Glutamatergic neuron (in vitro differentiated cells): ENCODE measurements around the gene NLRP11. TPM values are rescaled to one million over a fixed set of nuclear protein-coding genes. Genes with fewer than 3 reads are reported as not detected.

Experiments used
- DNase-seq: peaks from one replicate; pipeline ENCODE4 v3.0.0; 2022
- H3K27ac Mint-ChIP-seq: one replicate; pipeline ENCODE4 v1.8.0; 2020; ENCODE audit warnings: mild to moderate bottlenecking, mixed read lengths, inconsistent platforms; ENCODE audit not compliant: unreplicated experiment
- H3K27me3 Mint-ChIP-seq: one replicate; pipeline ENCODE4 v1.8.0; 2020; ENCODE audit warnings: mild to moderate bottlenecking, moderate library complexity, mixed read lengths, inconsistent platforms; ENCODE audit not compliant: unreplicated experiment
- H3K36me3 Mint-ChIP-seq: one replicate; pipeline ENCODE4 v1.8.0; 2020; ENCODE audit warnings: mild to moderate bottlenecking, mixed read lengths, inconsistent platforms; ENCODE audit not compliant: unreplicated experiment
- H3K4me1 Mint-ChIP-seq: one replicate; pipeline ENCODE4 v1.8.0; 2020; ENCODE audit warnings: mild to moderate bottlenecking, low read depth, mixed read lengths, inconsistent platforms; ENCODE audit not compliant: unreplicated experiment
- H3K4me3 Mint-ChIP-seq: one replicate; pipeline ENCODE4 v1.8.0; 2020; ENCODE audit warnings: mild to moderate bottlenecking, mixed read lengths, inconsistent platforms; ENCODE audit not compliant: unreplicated experiment
- H3K9me3 Mint-ChIP-seq: one replicate; pipeline ENCODE4 v1.8.0; 2020; ENCODE audit warnings: mild to moderate bottlenecking, moderate library complexity, mixed read lengths, inconsistent platforms; ENCODE audit not compliant: unreplicated experiment
- total RNA-seq: library from RNA; stranded (reverse); fragmentation: NEBNext Ultra II Directional; extraction: Animal tissue kit (Norgen Biotek cat#: 25700); gene quantifications from one replicate; pipeline ENCODE4 v1.2.1, GENCODE V29; 2021; ENCODE audit not compliant: unreplicated experiment
- TF ChIP-seq, protein P1 (sequence below): fragments of 200-600 bp; sonication (generic); IDR thresholded peaks from one replicate; pipeline ENCODE4 v1.5.0; 2021; ENCODE audit not compliant: partially characterized antibody, unreplicated experiment

NLRP11 gene
- total RNA-seq, 1 donor from 2014 or later, result 0.34 TPM

DNA sequence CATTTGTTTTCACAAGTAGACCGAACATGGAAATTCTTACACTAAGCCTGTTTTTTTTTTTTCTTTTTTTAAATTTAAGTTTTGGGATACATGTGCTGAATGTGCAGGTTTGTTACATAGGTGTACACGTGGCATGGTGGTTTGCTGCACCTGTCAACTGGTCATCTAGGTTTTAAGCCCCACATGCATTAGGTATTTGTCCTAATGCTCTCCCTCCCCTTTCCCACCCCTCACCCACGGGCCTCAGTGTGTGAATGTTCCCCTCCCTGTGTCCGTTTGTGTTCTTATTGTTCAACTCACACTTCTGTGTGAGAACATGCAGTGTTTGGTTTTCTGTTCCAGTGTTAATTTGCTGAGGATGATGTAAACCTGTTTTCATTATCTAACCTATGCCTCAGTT is 7.1 kb upstream of the NLRP11 start:
- Mint-ChIP-seq H3K4me1 (no peaks in the 10 kb centered on the region), H3K27ac (no peak overlapping the region), H3K9me3 (peaks cover 11% of the 10 kb centered on the region), H3K4me3 (no peak overlapping the region), H3K36me3 (peaks cover 2% of the 10 kb centered on the region), H3K27me3 (no peaks in the 10 kb centered on the region)
- no peak for DNase-seq
- TF ChIP-seq, protein P1, sequence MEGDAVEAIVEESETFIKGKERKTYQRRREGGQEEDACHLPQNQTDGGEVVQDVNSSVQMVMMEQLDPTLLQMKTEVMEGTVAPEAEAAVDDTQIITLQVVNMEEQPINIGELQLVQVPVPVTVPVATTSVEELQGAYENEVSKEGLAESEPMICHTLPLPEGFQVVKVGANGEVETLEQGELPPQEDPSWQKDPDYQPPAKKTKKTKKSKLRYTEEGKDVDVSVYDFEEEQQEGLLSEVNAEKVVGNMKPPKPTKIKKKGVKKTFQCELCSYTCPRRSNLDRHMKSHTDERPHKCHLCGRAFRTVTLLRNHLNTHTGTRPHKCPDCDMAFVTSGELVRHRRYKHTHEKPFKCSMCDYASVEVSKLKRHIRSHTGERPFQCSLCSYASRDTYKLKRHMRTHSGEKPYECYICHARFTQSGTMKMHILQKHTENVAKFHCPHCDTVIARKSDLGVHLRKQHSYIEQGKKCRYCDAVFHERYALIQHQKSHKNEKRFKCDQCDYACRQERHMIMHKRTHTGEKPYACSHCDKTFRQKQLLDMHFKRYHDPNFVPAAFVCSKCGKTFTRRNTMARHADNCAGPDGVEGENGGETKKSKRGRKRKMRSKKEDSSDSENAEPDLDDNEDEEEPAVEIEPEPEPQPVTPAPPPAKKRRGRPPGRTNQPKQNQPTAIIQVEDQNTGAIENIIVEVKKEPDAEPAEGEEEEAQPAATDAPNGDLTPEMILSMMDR, result no peak

- TF ChIP-seq, protein P1, result no peak
- no peak for DNase-seq
- peaks cover 9% of the 10 kb centered on the region for H3K9me3 Mint-ChIP-seq
- no peaks in the 10 kb centered on the region for H3K36me3 Mint-ChIP-seq
- no peaks in the 10 kb centered on the region for H3K4me1 Mint-ChIP-seq
- H3K4me3 Mint-ChIP-seq, result no peak overlapping the region
- no peaks in the 10 kb centered on the region for H3K27me3 Mint-ChIP-seq
- no peak overlapping the region for H3K27ac Mint-ChIP-seq
These were observed 6.5 kb upstream of the NLRP11 start for GRCh38 chr19:55838251-55838650.

DNA sequence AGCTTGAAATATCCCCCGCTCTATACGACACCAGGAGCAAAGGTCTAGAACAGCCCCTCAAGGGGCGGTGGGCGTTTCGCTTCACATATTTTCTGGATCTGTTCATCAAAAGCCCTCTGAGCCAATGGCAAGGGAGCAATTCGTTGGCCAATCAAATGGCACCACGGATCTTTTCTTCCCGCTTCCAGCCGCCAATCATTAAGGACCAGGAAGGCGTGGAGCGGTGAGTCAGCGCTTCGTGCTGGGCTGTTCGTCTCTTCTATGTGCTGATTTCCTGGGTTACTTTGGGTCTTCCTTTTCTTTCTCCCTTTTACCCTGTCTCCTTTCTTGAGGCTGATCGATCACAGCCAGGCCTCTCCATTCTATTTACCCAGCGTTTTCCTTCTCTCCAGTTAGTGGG is 4.5 kb upstream of the NLRP11 start, which contains the start of gene NLRP4:
Gene NLRP4 (plus strand): TSS at position 201 of the 400 bp plus-strand sequence. CDS start 15,541 bp downstream, outside the sequence.
- no peak within 1 kb of the TSS for H3K4me3 Mint-ChIP-seq
- no peaks in the 10 kb centered on the region for H3K36me3 Mint-ChIP-seq
- TF ChIP-seq, protein P1, result no peak
- no peaks in the 10 kb centered on the region for H3K27me3 Mint-ChIP-seq
- no peak within 1 kb of the TSS for H3K27ac Mint-ChIP-seq
- H3K4me1 Mint-ChIP-seq, result no peaks in the 10 kb centered on the region
- H3K9me3 Mint-ChIP-seq, result peaks cover 6% of the 10 kb centered on the region
- DNase-seq, result no peak

DNA sequence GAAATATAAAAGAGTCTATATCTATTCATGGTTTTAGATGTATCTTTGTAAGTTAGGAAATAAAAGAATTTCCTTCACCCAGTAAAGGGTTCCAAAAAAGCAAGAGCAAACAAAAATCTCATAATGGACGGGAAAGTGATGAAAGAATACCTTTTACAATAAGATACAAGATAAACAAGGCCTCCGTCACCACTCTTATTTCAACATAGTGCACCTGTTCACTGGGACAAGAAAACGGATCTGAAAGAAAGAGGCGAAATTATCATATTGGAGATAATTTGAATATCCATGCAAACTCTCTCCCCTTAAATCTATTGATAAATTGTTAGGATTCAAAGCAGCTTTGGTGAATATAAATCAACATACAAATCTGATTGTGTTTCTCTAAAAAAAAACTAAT is 877 bp upstream of the NLRP11 start:
- TF ChIP-seq, protein P1, result no peak
- no peak for DNase-seq
- Mint-ChIP-seq H3K36me3 (no peaks in the 10 kb centered on the region), H3K27ac (no peak overlapping the region), H3K4me1 (no peaks in the 10 kb centered on the region), H3K4me3 (no peak overlapping the region), H3K9me3 (peaks cover 9% of the 10 kb centered on the region), H3K27me3 (no peaks in the 10 kb centered on the region)

- TF ChIP-seq, protein P1, result no peak
- H3K9me3 Mint-ChIP-seq, result peaks cover 6% of the 10 kb centered on the region
- H3K36me3 Mint-ChIP-seq, result no peaks in the 10 kb centered on the region
- DNase-seq, result no peak
- H3K4me3 Mint-ChIP-seq, result no peak overlapping the region
- H3K27me3 Mint-ChIP-seq, result no peaks in the 10 kb centered on the region
- no peaks in the 10 kb centered on the region for H3K4me1 Mint-ChIP-seq
- no peak overlapping the region for H3K27ac Mint-ChIP-seq
These were observed 1.1 kb downstream of the NLRP11 start for GRCh38 chr19:55830656-55831055.
